NT2/D1 (cell line): ENCODE measurements around the gene LRRC56.

Experiments
- SUZ12 ChIP-seq: IDR thresholded peaks from 2 replicates; pipeline ENCODE4 v1.6.1; 2011; ENCODE audit not compliant: insufficient read length, insufficient read depth; ENCODE audit errors: extremely low read depth
- YY1 ChIP-seq: IDR thresholded peaks from 2 replicates; pipeline ENCODE4 v1.6.1; 2011; ENCODE audit not compliant: insufficient read length, insufficient read depth

DNA sequence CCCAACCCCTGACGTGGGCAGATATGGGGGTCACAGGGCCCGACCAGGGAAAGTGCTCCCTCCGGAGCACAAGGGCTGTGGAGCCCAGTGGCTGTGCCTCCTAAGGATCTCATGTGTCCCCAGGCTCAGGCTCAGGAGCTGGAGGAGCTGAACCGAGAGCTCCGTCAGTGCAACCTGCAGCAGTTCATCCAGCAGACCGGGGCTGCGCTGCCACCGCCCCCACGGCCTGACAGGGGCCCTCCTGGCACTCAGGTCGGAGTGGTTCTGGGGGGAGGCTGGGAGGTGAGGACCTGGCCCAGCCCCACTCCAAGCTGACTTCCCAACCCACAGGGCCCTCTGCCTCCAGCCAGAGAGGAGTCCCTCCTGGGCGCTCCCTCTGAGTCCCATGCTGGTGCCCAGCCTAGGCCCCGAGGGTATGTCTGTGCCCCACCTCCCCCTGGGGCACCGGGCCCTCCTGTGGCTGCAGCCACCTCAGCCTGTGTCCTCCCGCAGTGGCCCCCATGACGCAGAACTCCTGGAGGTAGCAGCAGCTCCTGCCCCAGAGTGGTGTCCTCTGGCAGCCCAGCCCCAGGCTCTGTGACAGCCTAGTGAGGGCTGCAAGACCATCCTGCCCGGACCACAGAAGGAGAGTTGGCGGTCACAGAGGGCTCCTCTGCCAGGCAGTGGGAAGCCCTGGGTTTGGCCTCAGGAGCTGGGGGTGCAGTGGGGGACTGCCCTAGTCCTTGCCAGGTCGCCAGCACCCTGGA is 25.9 kb downstream of the LRRC56 start:
- TF ChIP-seq YY1 (no peak), SUZ12 (no peak)
